HepG2 (cell line): Measurements from ENCODE around the gene ATPAF2. TPM values are rescaled to one million over a fixed set of nuclear protein-coding genes. Genes with fewer than 3 reads are reported as not detected.

Experiments
- MTA1 ChIP-seq: sonication (generic); formaldehyde crosslinking; IDR thresholded peaks from 2 replicates; pipeline ENCODE4 v1.4.0; 2020; ENCODE audit warnings: missing genetic modification reagents, mild to moderate bottlenecking, borderline replicate concordance
- RFXAP ChIP-seq: sonication (generic); formaldehyde crosslinking; IDR thresholded peaks from 2 replicates; pipeline ENCODE4 v1.4.0; 2020; ENCODE audit warnings: missing genetic modification reagents, borderline replicate concordance
- SMARCE1 ChIP-seq: fragments of 450-650 bp; IDR thresholded peaks from 2 replicates; pipeline ENCODE4 v1.6.1; 2017; ENCODE audit warnings: borderline replicate concordance
- TAF1 ChIP-seq: sonication (generic); formaldehyde crosslinking; IDR thresholded peaks from 2 replicates; pipeline ENCODE4 v1.4.0; 2020; ENCODE audit warnings: missing genetic modification reagents
- TP53 ChIP-seq: sonication (generic); formaldehyde crosslinking; conservative IDR thresholded peaks from 2 replicates; pipeline ENCODE4 v1.4.0; 2020; ENCODE audit warnings: missing genetic modification reagents
- ZNF432 ChIP-seq: sonication (generic); formaldehyde crosslinking; IDR thresholded peaks from 2 replicates; pipeline ENCODE4 v1.5.0; 2020; ENCODE audit warnings: missing genetic modification reagents, mild to moderate bottlenecking, borderline replicate concordance
- ZNF446 ChIP-seq: sonication (generic); formaldehyde crosslinking; IDR thresholded peaks from 2 replicates; pipeline ENCODE4 v1.5.0; 2020; ENCODE audit warnings: mild to moderate bottlenecking, missing genetic modification reagents
- polyA plus RNA-seq, 8 experiments: library from polyadenylated mRNA; depleted of rRNA in 3 of 8; stranded (reverse) in 7 of 8; unstranded in 1 of 8; fragments of >200 nt; fragmentation: Illumina TruSeq in 4 of 8; extraction: Trizol in 4 of 8; gene quantifications; 2 replicates each; pipeline versions ENCODE4 v1.2.1 to v1.2.3, GENCODE V29; 2011 to 2016; ENCODE audit warnings: low read depth in 4 of 8, missing spikeins in 1 of 8, mixed read lengths in 1 of 8; ENCODE audit not compliant: insufficient read depth in 1 of 8
- total RNA-seq, 5 experiments: library from RNA; depleted of rRNA; stranded (reverse); fragments of >200 nt; fragmentation: Illumina TruSeq; extraction: Trizol; gene quantifications; 2 replicates each; pipeline ENCODE4 v1.2.3, GENCODE V29; 2016; ENCODE audit warnings: low read depth in 1 of 5
- TF ChIP-seq, protein P1 (sequence below), 2 experiments: fragments of 450-650 bp in 1 of 2; sonication (generic) in 1 of 2; formaldehyde crosslinking in 1 of 2; IDR thresholded peaks; 2 replicates each; pipeline versions ENCODE4 v1.6.1 to v1.8.0; 2016 to 2022; ENCODE audit warnings: antibody characterized with exemption in 1 of 2, mild to moderate bottlenecking in 1 of 2, missing genetic modification reagents in 1 of 2
- TF ChIP-seq, protein P2 (sequence below): IDR thresholded peaks from 2 replicates; pipeline ENCODE4 v1.6.1; 2016; ENCODE audit warnings: missing compliant biosample characterization, missing genetic modification reagents, borderline replicate concordance

ATPAF2 gene
- total and polyA plus RNA-seq, 2 of the 13 experiments (the other 11 are each of a cell fraction or from before 2014, with no cell fraction given), result 15.0 to 16.5 TPM

DNA sequence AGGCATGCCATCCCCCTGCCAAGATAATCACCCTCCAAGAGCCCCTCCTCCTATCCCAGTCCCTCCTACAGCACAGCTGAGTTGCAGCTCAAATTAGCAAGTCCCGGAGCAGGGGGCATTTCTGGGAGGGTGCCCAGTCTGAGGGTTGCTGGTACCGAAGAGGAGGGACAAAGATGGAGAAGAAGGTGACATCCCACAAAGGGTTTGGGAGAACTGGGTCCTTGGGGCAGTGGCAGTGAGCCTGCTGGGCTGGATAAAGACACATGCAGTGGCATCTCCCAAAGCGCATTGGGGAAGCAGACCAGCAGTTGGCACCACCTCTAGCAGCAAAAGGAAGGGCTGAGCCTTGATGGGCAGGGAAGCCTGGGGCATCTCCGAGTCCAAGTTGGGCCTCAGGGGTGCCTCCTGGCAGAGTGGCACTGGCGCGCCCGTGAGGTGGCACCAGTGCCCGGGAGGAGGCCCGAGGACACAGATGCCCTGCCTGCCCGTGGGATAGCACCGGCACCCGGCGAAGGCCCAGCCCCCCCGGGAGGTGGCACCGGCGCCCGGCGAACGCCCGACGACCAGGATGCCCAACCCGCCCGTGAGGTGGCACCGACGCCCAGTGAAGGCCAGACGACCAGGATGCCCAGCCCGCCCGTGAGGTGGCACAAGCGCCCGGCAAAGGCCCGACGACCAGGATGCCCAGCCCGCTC, 67.4 kb downstream of the ATPAF2 start (continued):
- TF ChIP-seq, protein P1, sequence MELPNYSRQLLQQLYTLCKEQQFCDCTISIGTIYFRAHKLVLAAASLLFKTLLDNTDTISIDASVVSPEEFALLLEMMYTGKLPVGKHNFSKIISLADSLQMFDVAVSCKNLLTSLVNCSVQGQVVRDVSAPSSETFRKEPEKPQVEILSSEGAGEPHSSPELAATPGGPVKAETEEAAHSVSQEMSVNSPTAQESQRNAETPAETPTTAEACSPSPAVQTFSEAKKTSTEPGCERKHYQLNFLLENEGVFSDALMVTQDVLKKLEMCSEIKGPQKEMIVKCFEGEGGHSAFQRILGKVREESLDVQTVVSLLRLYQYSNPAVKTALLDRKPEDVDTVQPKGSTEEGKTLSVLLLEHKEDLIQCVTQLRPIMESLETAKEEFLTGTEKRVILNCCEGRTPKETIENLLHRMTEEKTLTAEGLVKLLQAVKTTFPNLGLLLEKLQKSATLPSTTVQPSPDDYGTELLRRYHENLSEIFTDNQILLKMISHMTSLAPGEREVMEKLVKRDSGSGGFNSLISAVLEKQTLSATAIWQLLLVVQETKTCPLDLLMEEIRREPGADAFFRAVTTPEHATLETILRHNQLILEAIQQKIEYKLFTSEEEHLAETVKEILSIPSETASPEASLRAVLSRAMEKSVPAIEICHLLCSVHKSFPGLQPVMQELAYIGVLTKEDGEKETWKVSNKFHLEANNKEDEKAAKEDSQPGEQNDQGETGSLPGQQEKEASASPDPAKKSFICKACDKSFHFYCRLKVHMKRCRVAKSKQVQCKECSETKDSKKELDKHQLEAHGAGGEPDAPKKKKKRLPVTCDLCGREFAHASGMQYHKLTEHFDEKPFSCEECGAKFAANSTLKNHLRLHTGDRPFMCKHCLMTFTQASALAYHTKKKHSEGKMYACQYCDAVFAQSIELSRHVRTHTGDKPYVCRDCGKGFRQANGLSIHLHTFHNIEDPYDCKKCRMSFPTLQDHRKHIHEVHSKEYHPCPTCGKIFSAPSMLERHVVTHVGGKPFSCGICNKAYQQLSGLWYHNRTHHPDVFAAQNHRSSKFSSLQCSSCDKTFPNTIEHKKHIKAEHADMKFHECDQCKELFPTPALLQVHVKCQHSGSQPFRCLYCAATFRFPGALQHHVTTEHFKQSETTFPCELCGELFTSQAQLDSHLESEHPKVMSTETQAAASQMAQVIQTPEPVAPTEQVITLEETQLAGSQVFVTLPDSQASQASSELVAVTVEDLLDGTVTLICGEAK (IDR thresholded peaks at IDR 0.05), result no peak
- TF ChIP-seq, protein P1 (CRISPR knock-in tag; IDR thresholded peaks at IDR 0.05), result no peak
- TF ChIP-seq SMARCE1 (no peak), RFXAP (CRISPR knock-in tag) (no peak), TAF1 (CRISPR knock-in tag) (no peak), ZNF446 (CRISPR knock-in tag) (0 out of 2 replicates have a peak, but pooled peaks have one; percentile 32), MTA1 (peak; percentile 19; the same call in 1 of the 2 replicates), TP53 (CRISPR knock-in tag) (no peak), ZNF432 (no peak)
- TF ChIP-seq, protein P2, sequence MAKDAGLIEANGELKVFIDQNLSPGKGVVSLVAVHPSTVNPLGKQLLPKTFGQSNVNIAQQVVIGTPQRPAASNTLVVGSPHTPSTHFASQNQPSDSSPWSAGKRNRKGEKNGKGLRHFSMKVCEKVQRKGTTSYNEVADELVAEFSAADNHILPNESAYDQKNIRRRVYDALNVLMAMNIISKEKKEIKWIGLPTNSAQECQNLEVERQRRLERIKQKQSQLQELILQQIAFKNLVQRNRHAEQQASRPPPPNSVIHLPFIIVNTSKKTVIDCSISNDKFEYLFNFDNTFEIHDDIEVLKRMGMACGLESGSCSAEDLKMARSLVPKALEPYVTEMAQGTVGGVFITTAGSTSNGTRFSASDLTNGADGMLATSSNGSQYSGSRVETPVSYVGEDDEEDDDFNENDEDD (CRISPR knock-in tag), result no peak
